SK-N-MC (cell line): ENCODE measurements around the gene PCDHGA1.
"Not testable (repeated sequence)": the region's sequence is repeated elsewhere in the genome, so short reads cannot be mapped to it uniquely, and the experiment has no call there.

ENCODE experiments used
- DNase-seq: peaks from one replicate; pipeline ENCODE4 v3.0.0-alpha.2; 2011; ENCODE audit warnings: low read depth, low spot score
- H3K27ac ChIP-seq: fragments of 200-600 bp; sonication (generic); 2 replicates; pipeline ENCODE4 v1.5.1; 2016; ENCODE audit warnings: mixed run types
- H3K36me3 ChIP-seq: fragments of 200-600 bp; sonication (generic); 2 replicates; pipeline ENCODE4 v1.6.1; 2017; ENCODE audit warnings: antibody characterized with exemption, low read length, mixed read lengths; ENCODE audit not compliant: insufficient read depth
- H3K4me3 ChIP-seq: fragments of 200-600 bp; sonication (generic); 2 replicates; pipeline ENCODE4 v1.5.1; 2016
- H3K9ac ChIP-seq: fragments of 200-600 bp; sonication (generic); 2 replicates; pipeline ENCODE4 v1.8.0; 2017; ENCODE audit warnings: mixed run types, mixed read lengths; ENCODE audit not compliant: insufficient read length
- H3K9me3 ChIP-seq: fragments of 200-600 bp; sonication (generic); 2 replicates; pipeline ENCODE4 v1.6.1; 2017; ENCODE audit warnings: low read depth, mild to moderate bottlenecking, antibody characterized with exemption, low read length, moderate library complexity, mixed read lengths
- EZH2 ChIP-seq: fragments of 200-600 bp; sonication (generic); IDR thresholded peaks from one replicate; pipeline ENCODE4 v1.6.1; 2017; ENCODE audit warnings: antibody characterized with exemption
- FOXP2 ChIP-seq: optimal IDR thresholded peaks from 2 replicates; pipeline ENCODE3; 2011; ENCODE audit warnings: mild to moderate bottlenecking, moderate library complexity; ENCODE audit not compliant: insufficient read depth; ENCODE audit errors: extremely low read length, control extremely low read depth
- POLR2AphosphoS5 ChIP-seq: IDR thresholded peaks from 2 replicates; pipeline ENCODE4 v1.6.1; 2012; ENCODE audit warnings: mild to moderate bottlenecking, low read depth, low read length, borderline replicate concordance

PCDHGA1 gene

GRCh38 chr5:141343242-141343952, 13.1 kb downstream of the PCDHGA1 start, which contains the start of gene PCDHGA3:
Gene PCDHGA3 (plus strand): TSS chr5:141343829. CDS start chr5:141344034, 205 bp downstream.
- Histone ChIP-seq H3K27ac (no peak within 1 kb of the TSS), H3K36me3 (no peaks in the 10 kb centered on the region), H3K9ac (no peak within 1 kb of the TSS), H3K4me3 (no peak within 1 kb of the TSS), H3K9me3 (no peaks in the 10 kb centered on the region)
- TF ChIP-seq POLR2AphosphoS5 (no peak), FOXP2 (no peak), EZH2 (no peak)
- DNase-seq, result no peak

GRCh38 chr5:141343953-141344463, 13.7 kb downstream of the PCDHGA1 start:
- no peak overlapping the region for H3K27ac ChIP-seq
- no peak overlapping the region for H3K4me3 ChIP-seq
- no peaks in the 10 kb centered on the region for H3K36me3 ChIP-seq
- H3K9me3 ChIP-seq, result no peaks in the 10 kb centered on the region
- DNase-seq, result no peak
- TF ChIP-seq POLR2AphosphoS5 (no peak), FOXP2 (no peak), EZH2 (no peak)
- H3K9ac ChIP-seq, result no peak overlapping the region

- Histone ChIP-seq H3K27ac (no peak overlapping the region), H3K36me3 (no peaks in the 10 kb centered on the region), H3K9me3 (no peaks in the 10 kb centered on the region), H3K4me3 (no peak overlapping the region), H3K9ac (no peak overlapping the region)
- TF ChIP-seq POLR2AphosphoS5 (no peak), FOXP2 (no peak), EZH2 (no peak)
- no peak for DNase-seq
Observed at GRCh38 chr5:141345327-141345726, 15.0 kb downstream of the PCDHGA1 start.

- not testable (repeated sequence) for DNase-seq, H3K4me3 ChIP-seq, H3K9me3 ChIP-seq, H3K36me3 ChIP-seq, H3K27ac ChIP-seq, H3K9ac ChIP-seq
Observed at GRCh38 chr5:141346017-141346416, 15.7 kb downstream of the PCDHGA1 start.

- TF ChIP-seq POLR2AphosphoS5 (no peak), EZH2 (no peak), FOXP2 (no peak)
- no peak for DNase-seq
- H3K27ac ChIP-seq, result no peak within 1 kb of the TSS
- H3K4me3 ChIP-seq, result peak within 1 kb of the TSS; percentile 21; the same call in 1 of the 2 replicates
- no peaks in the 10 kb centered on the region for H3K36me3 ChIP-seq
- no peaks in the 10 kb centered on the region; the same call in 1 of the 2 replicates for H3K9me3 ChIP-seq
- H3K9ac ChIP-seq, result no peak within 1 kb of the TSS
Observed at GRCh38 chr5:141349917-141350619, 19.8 kb downstream of the PCDHGA1 start, which contains the start of gene PCDHGB1. Gene PCDHGB1 (plus strand): TSS chr5:141350099. CDS start chr5:141350261, 162 bp downstream.

GRCh38 chr5:141351591-141351990, 21.3 kb downstream of the PCDHGA1 start:
- TF ChIP-seq POLR2AphosphoS5 (no peak), EZH2 (no peak), FOXP2 (no peak)
- Histone ChIP-seq H3K4me3 (no peak overlapping the region), H3K9ac (no peak overlapping the region), H3K9me3 (no peaks in the 10 kb centered on the region; the same call in 1 of the 2 replicates), H3K27ac (no peak overlapping the region), H3K36me3 (no peaks in the 10 kb centered on the region)
- no peak for DNase-seq

GRCh38 chr5:141354900-141355469, 24.7 kb downstream of the PCDHGA1 start, which contains the start of gene PCDHGA4:
Gene PCDHGA4 (plus strand): TSS chr5:141355021. CDS start chr5:141355108, 87 bp downstream.
- Histone ChIP-seq H3K9ac (no peak within 1 kb of the TSS), H3K36me3 (no peaks in the 10 kb centered on the region), H3K27ac (no peak within 1 kb of the TSS), H3K4me3 (no peak within 1 kb of the TSS), H3K9me3 (no peaks in the 10 kb centered on the region; the same call in 1 of the 2 replicates)
- no peak for DNase-seq
- TF ChIP-seq EZH2 (no peak), POLR2AphosphoS5 (no peak)

- H3K4me3 ChIP-seq, result no peak overlapping the region
- TF ChIP-seq FOXP2, result no peak
- no peak for TF ChIP-seq EZH2
- no peak for TF ChIP-seq POLR2AphosphoS5
- H3K36me3 ChIP-seq, result no peaks in the 10 kb centered on the region
Observed at GRCh38 chr5:141355641-141356040, 25.3 kb downstream of the PCDHGA1 start.

More at GRCh38 chr5:141355641-141356040, 25.3 kb downstream of the PCDHGA1 start:
- Histone ChIP-seq H3K27ac (no peak overlapping the region), H3K9me3 (no peaks in the 10 kb centered on the region; the same call in 1 of the 2 replicates), H3K9ac (no peak overlapping the region)
- no peak for DNase-seq
